ENCODE data around the gene RPS14. TPM values are rescaled to one million over a fixed set of nuclear protein-coding genes. Genes with fewer than 3 reads are reported as not detected.
A peak's percentile ranks its signal among the peaks of the same experiment; 100 is the strongest.

RPS14 gene
- polyA plus RNA-seq, 1 of the 3 experiments (the other 2 are of a cell fraction), result 10,227 TPM

DNA sequence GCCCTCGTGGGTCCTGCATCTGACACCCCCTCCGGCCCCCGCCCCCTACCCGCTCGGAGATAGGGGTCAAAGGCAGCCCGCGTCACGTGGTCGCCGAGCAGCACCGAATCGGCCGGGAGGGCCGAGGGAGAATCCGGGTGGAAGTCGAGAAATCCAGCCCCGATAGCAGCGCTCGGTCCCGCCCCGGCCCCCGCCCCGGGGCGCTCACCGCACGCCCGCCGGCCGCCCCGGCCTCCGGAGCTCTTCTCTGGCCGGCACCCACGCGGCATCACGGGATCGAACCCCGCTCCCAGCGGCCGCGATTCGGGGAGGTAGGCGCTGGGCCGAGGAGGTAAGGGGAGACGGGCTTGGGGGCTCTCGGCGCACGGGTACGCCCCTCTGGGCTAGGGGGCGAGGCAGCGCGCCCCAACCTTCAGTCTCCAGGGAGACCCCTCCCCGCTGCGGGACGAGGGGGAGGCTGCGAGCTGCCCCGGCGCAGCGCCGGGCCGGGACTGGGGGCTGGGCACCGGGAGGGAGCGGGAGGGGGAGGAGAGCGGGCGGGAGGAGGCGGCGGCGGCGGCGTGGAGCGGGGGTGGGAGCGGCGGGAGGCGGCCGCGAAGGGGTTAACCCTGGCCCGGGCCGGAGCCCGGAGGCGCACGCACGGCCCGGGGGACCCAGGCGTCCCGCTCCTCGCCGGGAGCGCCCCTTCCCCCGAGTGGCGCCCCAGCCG lies 36.3 kb upstream of the RPS14 start:
- peaks cover 61% of the 10 kb centered on the region for H3K79me2 ChIP-seq (ENCODE audit: insufficient read depth)
- CTCF ChIA-PET, result interaction anchor here (0.8 to 5.1 kb wide), 10 partner anchors 21 to 91 kb away, joined by 3 to 14 read pairs (median 5); partner anchors contain the start of gene RPS14
- H3F3A ChIP-seq (replicated peaks; ENCODE audit: insufficient read depth), result peaks cover 40% of the 10 kb centered on the region
- no peaks in the 10 kb centered on the region for H3K9me3 ChIP-seq
- H2AFZ ChIP-seq (ENCODE audit: low read depth), result peak overlapping the region; percentile 77
- H3K27me3 ChIP-seq (ENCODE audit: insufficient read depth), result no peaks in the 10 kb centered on the region
- 0% methylated on average over 7 of the region's 90 CpGs for WGBS (ENCODE audit: low lambda C conversion rate)
- DNase-seq, result peak; percentile 93
- TF ChIP-seq TAF1 (IDR thresholded peaks at IDR 0.05; ENCODE audit: borderline replicate concordance, low read depth, low read length) (peak; percentile 6; the same call in 1 of the 2 replicates), MXI1 (IDR thresholded peaks at IDR 0.05; ENCODE audit: low read depth, low read length) (peak; percentile 79), GABPA (IDR thresholded peaks at IDR 0.05; ENCODE audit: low read depth) (no peak), TEAD4 (IDR thresholded peaks at IDR 0.05; ENCODE audit: borderline replicate concordance, insufficient read depth) (no peak), POLR2AphosphoS5 (IDR thresholded peaks at IDR 0.05; ENCODE audit: low read depth, low read length) (0 out of 2 replicates have a peak, but pooled peaks have one; percentile 23), CHD2 (IDR thresholded peaks at IDR 0.05; ENCODE audit: low read length, partially characterized antibody) (no peak), NRF1 (IDR thresholded peaks at IDR 0.05; ENCODE audit: low read depth, low read length) (no peak)
- TF ChIP-seq, protein P1, sequence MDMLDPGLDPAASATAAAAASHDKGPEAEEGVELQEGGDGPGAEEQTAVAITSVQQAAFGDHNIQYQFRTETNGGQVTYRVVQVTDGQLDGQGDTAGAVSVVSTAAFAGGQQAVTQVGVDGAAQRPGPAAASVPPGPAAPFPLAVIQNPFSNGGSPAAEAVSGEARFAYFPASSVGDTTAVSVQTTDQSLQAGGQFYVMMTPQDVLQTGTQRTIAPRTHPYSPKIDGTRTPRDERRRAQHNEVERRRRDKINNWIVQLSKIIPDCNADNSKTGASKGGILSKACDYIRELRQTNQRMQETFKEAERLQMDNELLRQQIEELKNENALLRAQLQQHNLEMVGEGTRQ (IDR thresholded peaks at IDR 0.05; ENCODE audit: borderline replicate concordance, low read depth, low read length), result no peak
- TF ChIP-seq, protein P2, sequence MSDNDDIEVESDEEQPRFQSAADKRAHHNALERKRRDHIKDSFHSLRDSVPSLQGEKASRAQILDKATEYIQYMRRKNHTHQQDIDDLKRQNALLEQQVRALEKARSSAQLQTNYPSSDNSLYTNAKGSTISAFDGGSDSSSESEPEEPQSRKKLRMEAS (IDR thresholded peaks at IDR 0.05; ENCODE audit: low read depth), result 0 out of 2 replicates have a peak, but pooled peaks have one; percentile 12
- TF ChIP-seq, protein P3, sequence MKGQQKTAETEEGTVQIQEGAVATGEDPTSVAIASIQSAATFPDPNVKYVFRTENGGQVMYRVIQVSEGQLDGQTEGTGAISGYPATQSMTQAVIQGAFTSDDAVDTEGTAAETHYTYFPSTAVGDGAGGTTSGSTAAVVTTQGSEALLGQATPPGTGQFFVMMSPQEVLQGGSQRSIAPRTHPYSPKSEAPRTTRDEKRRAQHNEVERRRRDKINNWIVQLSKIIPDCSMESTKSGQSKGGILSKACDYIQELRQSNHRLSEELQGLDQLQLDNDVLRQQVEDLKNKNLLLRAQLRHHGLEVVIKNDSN (IDR thresholded peaks at IDR 0.05; ENCODE audit: borderline replicate concordance, low read depth), result peak; percentile 89
- H4K20me1 ChIP-seq (ENCODE audit: insufficient read depth), result peaks cover 34% of the 10 kb centered on the region
- H3K36me3 ChIP-seq (replicated peaks in 1 of 2; ENCODE audit: control insufficient read depth in 1 of 2, insufficient read depth in 2 of 2, low read length in 1 of 2), result no peaks in the 10 kb centered on the region
- peaks cover 30 to 45% of the 10 kb centered on the region in 2 experiments for H3K4me1 ChIP-seq (ENCODE audit: control insufficient read depth in 1 of 2, insufficient read depth in 2 of 2, low read depth in 1 of 2, low read length in 1 of 2)
- H3K9me2 ChIP-seq, result no peaks in the 10 kb centered on the region
- H3K9ac ChIP-seq, result peak overlapping the region; percentile 99
- peak overlapping the region; percentile 80 to 92 for H3K27ac ChIP-seq (ENCODE audit: low read depth in 2 of 2, low read length in 1 of 2)
- H3K4me2 ChIP-seq, result peak overlapping the region; percentile 98
- POLR2A ChIA-PET, result interaction anchor here (3.2 kb wide), 1 partner anchor 36 kb away, joined by 16 read pairs; the partner anchor contains the start of gene RPS14
- H3K4me3 ChIP-seq (ENCODE audit: low read depth in 2 of 2, low read length in 1 of 2), result peak overlapping the region; percentile 86 to 89

DNA sequence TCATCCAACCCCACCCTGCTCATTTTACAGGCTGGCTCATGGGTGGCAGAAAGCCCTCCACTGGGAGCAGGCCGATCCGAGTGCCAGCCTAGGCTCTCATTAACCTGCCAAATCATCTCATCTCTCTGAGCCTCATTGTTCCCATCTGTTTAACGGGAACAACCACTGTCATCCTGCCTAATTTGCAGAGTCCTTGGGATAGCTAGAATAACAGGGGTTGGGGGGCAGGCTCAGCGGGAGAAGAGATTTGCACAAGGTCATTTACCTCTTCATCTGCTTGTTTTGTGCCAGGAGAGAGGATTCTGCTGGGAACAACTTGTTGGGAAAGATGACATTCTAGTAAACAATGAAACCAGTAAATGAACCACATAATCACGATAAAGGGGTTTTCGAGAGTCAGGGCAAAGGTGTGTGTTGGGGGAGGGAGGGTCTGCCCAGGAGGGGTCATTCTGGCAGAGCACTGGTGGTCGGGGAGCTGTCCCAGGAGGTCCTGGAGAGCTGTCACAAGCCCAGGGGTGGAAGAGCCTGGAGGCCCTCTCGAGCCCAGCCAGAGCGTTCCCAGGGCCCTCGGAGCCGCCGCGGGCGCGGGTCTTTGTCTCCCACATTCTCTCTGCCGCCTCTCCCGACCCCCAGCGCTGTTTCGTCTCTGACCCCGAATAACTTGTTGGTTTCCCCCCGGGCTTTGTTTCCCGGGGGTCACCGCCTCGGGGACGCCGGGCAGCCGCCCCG lies 35.6 kb upstream of the RPS14 start:
- CTCF ChIA-PET, result interaction anchor here (0.7 to 5.1 kb wide), 14 partner anchors 11 to 92 kb away, joined by 3 to 14 read pairs (median 4); partner anchors contain the start of gene RPS14
- TF ChIP-seq RXRA (IDR thresholded peaks at IDR 0.05; ENCODE audit: borderline replicate concordance, low read depth), result no peak
- TF ChIP-seq SIN3A (IDR thresholded peaks at IDR 0.05; ENCODE audit: borderline replicate concordance, low read depth, low read length), result 0 out of 2 replicates have a peak, but pooled peaks have one; percentile 33
- Histone ChIP-seq H2AFZ (ENCODE audit: low read depth) (peak overlapping the region; percentile 77), H3K27me3 (ENCODE audit: insufficient read depth) (no peaks in the 10 kb centered on the region), H4K20me1 (ENCODE audit: insufficient read depth) (peaks cover 27% of the 10 kb centered on the region), H3K4me2 (peak overlapping the region; percentile 98), H3K9me3 (no peaks in the 10 kb centered on the region), H3K4me3 (ENCODE audit: low read depth in 2 of 2, low read length in 1 of 2) (peak overlapping the region; percentile 86 to 89), H3F3A (replicated peaks; ENCODE audit: insufficient read depth) (peaks cover 35% of the 10 kb centered on the region), H3K4me1 (ENCODE audit: control insufficient read depth in 1 of 2, insufficient read depth in 2 of 2, low read depth in 1 of 2, low read length in 1 of 2) (peaks cover 23 to 38% of the 10 kb centered on the region in 2 experiments), H3K9ac (peak overlapping the region; percentile 99), H3K27ac (ENCODE audit: low read depth in 2 of 2, low read length in 1 of 2) (peak overlapping the region; percentile 80 to 92), H3K36me3 (replicated peaks in 1 of 2; ENCODE audit: control insufficient read depth in 1 of 2, insufficient read depth in 2 of 2, low read length in 1 of 2) (no peaks in the 10 kb centered on the region), H3K79me2 (ENCODE audit: insufficient read depth) (peaks cover 54% of the 10 kb centered on the region), H3K9me2 (no peaks in the 10 kb centered on the region)
- WGBS (ENCODE audit: low lambda C conversion rate), result 13% methylated on average over 23 of the region's 28 CpGs
- no peak for DNase-seq
- POLR2A ChIA-PET, result interaction anchor here (3.2 kb wide), 1 partner anchor 36 kb away, joined by 16 read pairs; the partner anchor contains the start of gene RPS14

Data from SK-N-SH (cell line).